H1 (cell line): ENCODE data around the gene SAMD4A. TPM values are rescaled to one million over a fixed set of nuclear protein-coding genes. Genes with fewer than 3 reads are reported as not detected.

Experiments
- CTCF ChIA-PET: fragments of 300-600 bp; sonication (Branson Sonifier 250); formaldehyde crosslinking; loops from one replicate; lab custom pipeline; 2021; ENCODE audit not compliant: partially characterized antibody; lab: Charles Lee
- POLR2A ChIA-PET: fragments of 300-600 bp; sonication (Branson Sonifier 250); formaldehyde crosslinking; loops from one replicate; lab custom pipeline; 2021; ENCODE audit warnings: inconsistent platforms; ENCODE audit not compliant: partially characterized antibody; lab: Charles Lee
- DNase-seq, 2 experiments: peaks; one replicate each; pipeline versions ENCODE4 v3.0.0 to v3.0.0-alpha.2; 2010 to 2022; ENCODE audit warnings: low spot score in 2 of 2, low read depth in 1 of 2, mixed read lengths in 1 of 2
- FAIRE-seq: peaks from 2 replicates; lab custom pipeline; 2011; peaks lifted over from hg19 to GRCh38; lab: Jason Lieb, UNC
- H2AFZ ChIP-seq: 2 replicates; pipeline ENCODE4 v1.8.1; 2012; ENCODE audit warnings: low read length, inconsistent platforms
- H2AK5ac ChIP-seq: 2 replicates; pipeline ENCODE4 v1.6.1; 2013; ENCODE audit warnings: low read depth, low read length
- H2BK120ac ChIP-seq: replicated peaks from 2 replicates; pipeline ENCODE3; 2013; ENCODE audit warnings: low read depth, low read length, inconsistent platforms
- H2BK12ac ChIP-seq: 2 replicates; pipeline ENCODE4 v1.6.1; 2013; ENCODE audit warnings: low read depth, low read length
- H2BK15ac ChIP-seq: 2 replicates; pipeline ENCODE4 v1.6.1; 2013; ENCODE audit warnings: low read length
- H2BK20ac ChIP-seq: 2 replicates; pipeline ENCODE4 v1.6.1; 2013; ENCODE audit warnings: low read length
- H2BK5ac ChIP-seq: 2 replicates; pipeline ENCODE4 v1.6.1; 2013; ENCODE audit warnings: low read depth, low read length
- H3K14ac ChIP-seq: 2 replicates; pipeline ENCODE4 v1.6.1; 2013; ENCODE audit warnings: inconsistent platforms; ENCODE audit not compliant: insufficient read length
- H3K18ac ChIP-seq: 2 replicates; pipeline ENCODE4 v1.6.1; 2013; ENCODE audit warnings: low read length; ENCODE audit errors: extremely low read depth
- H3K23ac ChIP-seq: 2 replicates; pipeline ENCODE4 v1.6.1; 2013; ENCODE audit warnings: inconsistent platforms; ENCODE audit not compliant: insufficient read length
- H3K23me2 ChIP-seq: 2 replicates; pipeline ENCODE4 v1.6.1; 2013; ENCODE audit warnings: low read depth, low read length
- H3K27ac ChIP-seq: 2 replicates; pipeline ENCODE4 v1.6.1; 2011; ENCODE audit warnings: low read depth, low read length, inconsistent platforms
- H3K27me3 ChIP-seq, 4 experiments: replicated peaks in 1 of 4; 1 replicate in 1 of 4; 2 replicates in 3 of 4; pipeline versions ENCODE4 v1.6.1 to v1.8.1; 2011 to 2013; ENCODE audit warnings: low read length in 3 of 4, mild to moderate bottlenecking in 3 of 4, inconsistent platforms in 2 of 4, mixed read lengths in 2 of 4, moderate library complexity in 1 of 4; ENCODE audit not compliant: control insufficient read depth in 3 of 4, insufficient read depth in 3 of 4; ENCODE audit errors: extremely low read depth in 1 of 4
- H3K36me3 ChIP-seq, 4 experiments: 2 replicates each; pipeline versions ENCODE4 v1.6.1 to v1.8.1; 2011 to 2013; ENCODE audit warnings: mild to moderate bottlenecking in 4 of 4, low read length in 3 of 4, moderate library complexity in 2 of 4, control low read depth in 1 of 4, inconsistent platforms in 1 of 4; ENCODE audit not compliant: insufficient read depth in 4 of 4, control insufficient read depth in 2 of 4
- H3K4ac ChIP-seq: replicated peaks from 2 replicates; pipeline ENCODE3; 2013; ENCODE audit warnings: low read length, low read depth, mixed read lengths, inconsistent platforms; ENCODE audit not compliant: insufficient read length
- H3K4me1 ChIP-seq, 4 experiments: replicated peaks in 1 of 4; 1 replicate in 1 of 4; 2 replicates in 3 of 4; pipeline versions ENCODE4 v1.6.1 to v1.8.1; 2011 to 2013; ENCODE audit warnings: low read length in 3 of 4, inconsistent platforms in 2 of 4, mixed read lengths in 1 of 4; ENCODE audit not compliant: insufficient read depth in 4 of 4, control insufficient read depth in 3 of 4
- H3K4me2 ChIP-seq, 2 experiments: 2 replicates each; pipeline versions ENCODE4 v1.6.1 to v1.8.1; 2011 to 2013; ENCODE audit warnings: low read depth in 2 of 2, low read length in 2 of 2, control low read depth in 1 of 2, inconsistent platforms in 1 of 2, mild to moderate bottlenecking in 1 of 2; ENCODE audit not compliant: insufficient read depth in 1 of 2
- H3K4me3 ChIP-seq, 4 experiments: fragments of 200-600, 300-600 bp in 1 of 4; sonication (generic), shearing (Covaris generic), sonication (Bioruptor Twin) in 1 of 4; 2 replicates each; pipeline versions ENCODE4 v1.5.1 to v1.8.1; 2011 to 2016; ENCODE audit warnings: low read length in 4 of 4, low read depth in 3 of 4, control low read depth in 2 of 4, inconsistent platforms in 2 of 4, mild to moderate bottlenecking in 2 of 4, mixed read lengths in 1 of 4, moderate library complexity in 1 of 4; ENCODE audit not compliant: insufficient read depth in 2 of 4; ENCODE audit errors: extremely low read depth in 1 of 4
- H3K56ac ChIP-seq: replicated peaks from 2 replicates; pipeline ENCODE3; 2013; ENCODE audit warnings: low read depth, mild to moderate bottlenecking, mixed read lengths, low read length, inconsistent platforms; ENCODE audit not compliant: insufficient read length
- H3K79me1 ChIP-seq: 2 replicates; pipeline ENCODE4 v1.6.1; 2013; ENCODE audit warnings: low read depth, low read length, control low read depth
- H3K79me2 ChIP-seq, 2 experiments: 2 replicates each; pipeline versions ENCODE4 v1.6.1 to v1.8.1; 2012 to 2013; ENCODE audit warnings: low read length in 2 of 2, mild to moderate bottlenecking in 2 of 2, inconsistent platforms in 1 of 2; ENCODE audit not compliant: insufficient read depth in 2 of 2, control insufficient read depth in 1 of 2
- H3K9ac ChIP-seq, 4 experiments: replicated peaks in 1 of 4; 1 replicate in 1 of 4; 2 replicates in 3 of 4; pipeline versions ENCODE4 v1.6.1 to v1.8.1; 2011 to 2013; ENCODE audit warnings: low read depth in 3 of 4, low read length in 3 of 4, control low read depth in 2 of 4, mild to moderate bottlenecking in 2 of 4, moderate library complexity in 2 of 4, inconsistent platforms in 1 of 4; ENCODE audit errors: extremely low read depth in 1 of 4
- H3K9me3 ChIP-seq, 2 experiments: 2 replicates each; pipeline versions ENCODE4 v1.6.1 to v1.8.1; 2012 to 2013; ENCODE audit warnings: mild to moderate bottlenecking in 2 of 2, moderate library complexity in 2 of 2, control low read depth in 1 of 2, inconsistent platforms in 1 of 2, low read depth in 1 of 2, low read length in 1 of 2, mixed read lengths in 1 of 2; ENCODE audit not compliant: insufficient read depth in 2 of 2
- H4K20me1 ChIP-seq, 2 experiments: replicated peaks in 1 of 2; 2 replicates each; pipeline versions ENCODE3 to v1.8.1; 2011 to 2013; ENCODE audit warnings: inconsistent platforms in 2 of 2, low read length in 2 of 2, mild to moderate bottlenecking in 1 of 2; ENCODE audit not compliant: insufficient read depth in 2 of 2, control insufficient read depth in 1 of 2
- H4K5ac ChIP-seq: 2 replicates; pipeline ENCODE4 v1.6.1; 2013; ENCODE audit warnings: low read length, low read depth, mixed read lengths, inconsistent platforms; ENCODE audit not compliant: insufficient read length
- H4K8ac ChIP-seq: 2 replicates; pipeline ENCODE4 v1.8.0; 2013; ENCODE audit warnings: mild to moderate bottlenecking, moderate library complexity, low read length, inconsistent platforms; ENCODE audit not compliant: insufficient read depth; ENCODE audit errors: extremely low read depth
- H4K91ac ChIP-seq: replicated peaks from 2 replicates; pipeline ENCODE3; 2013; ENCODE audit warnings: low read length, mixed read lengths, inconsistent platforms; ENCODE audit not compliant: insufficient read length
- HDAC6 ChIP-seq: IDR thresholded peaks from one replicate; pipeline ENCODE4 v1.7.1; 2012; ENCODE audit warnings: low read depth, mild to moderate bottlenecking, inconsistent platforms, low read length, moderate library complexity
- whole genome bisulfite sequencing, 2 experiments: shearing (Covaris generic) in 1 of 2; methylation state at CpG; one replicate each; pipeline versions ENCODE4 v1.1.6 to v1.1.7; 2013 to 2015; ENCODE audit warnings: low lambda C conversion rate in 2 of 2, mixed read lengths in 2 of 2, inconsistent platforms in 1 of 2, low coverage in 1 of 2, missing lambda C conversion rate in 1 of 2; ENCODE audit not compliant: insufficient replicate concordance in 2 of 2, insufficient coverage in 1 of 2, insufficient read length in 1 of 2; ENCODE audit errors: extremely low coverage in 1 of 2, missing lambda C conversion rate in 1 of 2; 5-methylcytosine and 5-hydroxymethylcytosine counted together
- polyA plus RNA-seq, 7 experiments: library from polyadenylated mRNA; depleted of rRNA in 3 of 7; stranded (reverse) in 5 of 7; unstranded in 2 of 7; fragments of >200 nt in 5 of 7; fragments of 200-250 nt in 2 of 7; gene quantifications; 1 replicate in 5 of 7; 2 replicates in 1 of 7; 4 replicates in 1 of 7; pipeline versions ENCODE4 v1.2.1 to v1.2.3, GENCODE V29; 2011 to 2013; ENCODE audit warnings: missing spikeins in 2 of 7, mixed read lengths in 2 of 7
- total RNA-seq: library from RNA; stranded (reverse); fragmentation: NEBNext Ultra II Directional; extraction: Animal tissue kit (Norgen Biotek cat#: 25700); gene quantifications from 2 replicates; pipeline ENCODE4 v1.2.1, GENCODE V29; 2021

Gene SAMD4A
- total and polyA plus RNA-seq, 2 of the 8 experiments (the other 6 are each of a cell fraction or from before 2014, with no cell fraction given): 2.4 to 12.3 TPM

GRCh38 chr14:54697001-54697400 is 130.1 kb downstream of the SAMD4A start:
- FAIRE-seq: no peak
- TF ChIP-seq HDAC6: no peak

More at GRCh38 chr14:54697001-54697400, 130.1 kb downstream of the SAMD4A start:
- H3K14ac ChIP-seq: no peak overlapping the region
- no peak overlapping the region for H2BK5ac ChIP-seq
- H3K4me2 ChIP-seq: no peak overlapping the region
- no peak overlapping the region for H2AK5ac ChIP-seq
- H2BK20ac ChIP-seq: no peak overlapping the region
- no peak overlapping the region for H3K9ac ChIP-seq
- H4K8ac ChIP-seq: no peak overlapping the region
- no peak overlapping the region for H4K91ac ChIP-seq
- no peaks in the 10 kb centered on the region for H3K9me3 ChIP-seq
- CTCF ChIA-PET: interaction anchor here (0.7 to 5.9 kb wide), 5 partner anchors 11 to 126 kb away, joined by 3 to 31 read pairs (median 3); no protein-coding TSS in a partner anchor
- no peak overlapping the region for H3K4me3 ChIP-seq
- no peak overlapping the region for H2AFZ ChIP-seq
- no peak overlapping the region for H2BK120ac ChIP-seq
- H3K23ac ChIP-seq: no peak overlapping the region
- H2BK15ac ChIP-seq: no peak overlapping the region
- no peak overlapping the region for H2BK12ac ChIP-seq
- peaks cover 3% of the 10 kb centered on the region for H3K79me1 ChIP-seq
- H3K36me3 ChIP-seq: no peaks in the 10 kb centered on the region; a peak in 1 of 8 replicates
- DNase-seq: no peak
- no peak overlapping the region for H3K56ac ChIP-seq
- no peaks in the 10 kb centered on the region for H3K27me3 ChIP-seq
- WGBS, 2 experiments: 89% methylated on average over 5 of the region's 5 CpGs; no CpG with 5 or more reads in 1 of the 2 experiments
- H4K20me1 ChIP-seq: no peaks in the 10 kb centered on the region
- H4K5ac ChIP-seq: no peak overlapping the region
- no peaks in the 10 kb centered on the region for H3K79me2 ChIP-seq
- H3K27ac ChIP-seq: no peak overlapping the region
- H3K4me1 ChIP-seq: peaks cover 0 to 2% (median 0%) of the 10 kb centered on the region in 4 experiments; a peak in 1 of 7 replicates
- no peak overlapping the region for H3K18ac ChIP-seq
- no peak overlapping the region for H3K4ac ChIP-seq
- no peaks in the 10 kb centered on the region for H3K23me2 ChIP-seq
- POLR2A ChIA-PET: no interaction called here
